Measurements from ENCODE around the gene OTC.

OTC gene

DNA sequence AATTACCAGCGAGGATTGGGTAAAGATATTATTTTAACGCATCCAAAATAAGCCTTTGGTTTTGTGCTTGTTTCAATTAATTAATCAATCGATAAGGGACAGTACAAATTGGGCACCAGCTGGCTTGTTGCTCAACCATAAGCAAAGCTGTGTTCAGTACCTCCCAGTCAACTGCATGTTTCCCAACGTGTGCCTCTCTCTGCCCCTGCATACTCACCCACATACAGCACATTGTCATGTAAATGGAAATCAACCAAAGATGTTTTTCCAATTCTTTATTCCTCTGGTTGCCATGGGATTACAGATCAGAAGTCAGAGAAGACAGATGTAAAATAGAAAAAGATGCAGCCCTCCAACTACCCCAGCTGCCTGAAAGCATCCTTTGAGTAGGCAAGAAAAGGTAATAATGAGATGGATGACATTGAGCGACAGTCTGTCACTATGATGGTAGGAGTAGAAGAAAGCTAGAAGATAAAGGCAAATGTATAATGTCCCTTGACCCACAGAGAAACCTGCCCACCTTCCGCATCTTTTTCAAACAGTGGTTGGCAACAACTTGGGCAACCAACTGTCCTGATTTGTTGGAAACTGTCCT lies 116.3 kb downstream of the OTC start:
- no peak for DNase-seq (ENCODE audit: low spot score)

Data from hematopoietic multipotent progenitor cell treated with erythropoietin and hydrocortisone succinate and interleukin-3 and kit ligand, for 17 days (in vitro differentiated cells).